HepG2 (cell line): ENCODE data around the gene CKS1B. TPM values are rescaled to one million over a fixed set of nuclear protein-coding genes. Genes with fewer than 3 reads are reported as not detected.

Source experiments
- FOXC1 ChIP-seq: sonication (generic); formaldehyde crosslinking; IDR thresholded peaks from 2 replicates; pipeline ENCODE4 v1.8.0; 2022; ENCODE audit warnings: mild to moderate bottlenecking, missing genetic modification reagents, borderline replicate concordance
- HDAC1 ChIP-seq: sonication (generic); formaldehyde crosslinking; IDR thresholded peaks from 2 replicates; pipeline ENCODE4 v1.5.1; 2020; ENCODE audit warnings: mild to moderate bottlenecking, missing genetic modification reagents
- HNRNPL ChIP-seq: fragments of 200-400 bp; formaldehyde crosslinking; IDR thresholded peaks from 2 replicates; pipeline ENCODE4 v1.6.1; 2017; ENCODE audit warnings: mild to moderate bottlenecking, low read depth, low read length
- MBD4 ChIP-seq: IDR thresholded peaks from 2 replicates; pipeline ENCODE4 v1.6.1; 2012; ENCODE audit warnings: low read length, inconsistent platforms, borderline replicate concordance
- NFIB ChIP-seq: sonication (generic); formaldehyde crosslinking; IDR thresholded peaks from 2 replicates; pipeline ENCODE4 v1.9.0; 2021; ENCODE audit warnings: missing genetic modification reagents, mild to moderate bottlenecking, borderline replicate concordance
- PCBP1 ChIP-seq: fragments of 200-400 bp; formaldehyde crosslinking; IDR thresholded peaks from 2 replicates; pipeline ENCODE4 v1.6.1; 2017; ENCODE audit warnings: mild to moderate bottlenecking, low read depth, low read length, borderline replicate concordance
- RORA ChIP-seq: sonication (generic); formaldehyde crosslinking; IDR thresholded peaks from 2 replicates; pipeline ENCODE4 v1.5.0; 2020; ENCODE audit warnings: mild to moderate bottlenecking, missing genetic modification reagents, moderate library complexity
- ZBTB8A ChIP-seq: sonication (generic); formaldehyde crosslinking; IDR thresholded peaks from 2 replicates; pipeline ENCODE4 v1.4.0; 2020; ENCODE audit warnings: mild to moderate bottlenecking, low read depth, missing genetic modification reagents, borderline replicate concordance
- ZNF543 ChIP-seq: sonication (generic); formaldehyde crosslinking; IDR thresholded peaks from 2 replicates; pipeline ENCODE4 v1.4.0; 2020; ENCODE audit warnings: mild to moderate bottlenecking, missing genetic modification reagents
- ZNF546 ChIP-seq: sonication (generic); formaldehyde crosslinking; conservative IDR thresholded peaks from 2 replicates; pipeline ENCODE4 v1.8.1; 2023; ENCODE audit warnings: mild to moderate bottlenecking, missing genetic modification reagents
- polyA plus RNA-seq, 8 experiments: library from polyadenylated mRNA; depleted of rRNA in 3 of 8; stranded (reverse) in 7 of 8; unstranded in 1 of 8; fragments of >200 nt; fragmentation: Illumina TruSeq in 4 of 8; extraction: Trizol in 4 of 8; gene quantifications; 2 replicates each; pipeline versions ENCODE4 v1.2.1 to v1.2.3, GENCODE V29; 2011 to 2016; ENCODE audit warnings: low read depth in 4 of 8, missing spikeins in 1 of 8, mixed read lengths in 1 of 8; ENCODE audit not compliant: insufficient read depth in 1 of 8
- total RNA-seq, 5 experiments: library from RNA; depleted of rRNA; stranded (reverse); fragments of >200 nt; fragmentation: Illumina TruSeq; extraction: Trizol; gene quantifications; 2 replicates each; pipeline ENCODE4 v1.2.3, GENCODE V29; 2016; ENCODE audit warnings: low read depth in 1 of 5
- TF ChIP-seq, protein P1 (sequence below), 2 experiments: IDR thresholded peaks; 2 replicates each; pipeline ENCODE4 v1.6.1; 2011 to 2012; ENCODE audit warnings: low read length in 2 of 2, borderline replicate concordance in 1 of 2, low read depth in 1 of 2, mild to moderate bottlenecking in 1 of 2, moderate library complexity in 1 of 2
- TF ChIP-seq, protein P2 (sequence below): sonication (generic); formaldehyde crosslinking; IDR thresholded peaks from 2 replicates; pipeline ENCODE4 v1.5.0; 2020; ENCODE audit warnings: mild to moderate bottlenecking, missing genetic modification reagents, borderline replicate concordance

The CKS1B gene
- total and polyA plus RNA-seq, 2 of the 13 experiments (the other 11 are each of a cell fraction or from before 2014, with no cell fraction given), result 217 to 222 TPM

DNA sequence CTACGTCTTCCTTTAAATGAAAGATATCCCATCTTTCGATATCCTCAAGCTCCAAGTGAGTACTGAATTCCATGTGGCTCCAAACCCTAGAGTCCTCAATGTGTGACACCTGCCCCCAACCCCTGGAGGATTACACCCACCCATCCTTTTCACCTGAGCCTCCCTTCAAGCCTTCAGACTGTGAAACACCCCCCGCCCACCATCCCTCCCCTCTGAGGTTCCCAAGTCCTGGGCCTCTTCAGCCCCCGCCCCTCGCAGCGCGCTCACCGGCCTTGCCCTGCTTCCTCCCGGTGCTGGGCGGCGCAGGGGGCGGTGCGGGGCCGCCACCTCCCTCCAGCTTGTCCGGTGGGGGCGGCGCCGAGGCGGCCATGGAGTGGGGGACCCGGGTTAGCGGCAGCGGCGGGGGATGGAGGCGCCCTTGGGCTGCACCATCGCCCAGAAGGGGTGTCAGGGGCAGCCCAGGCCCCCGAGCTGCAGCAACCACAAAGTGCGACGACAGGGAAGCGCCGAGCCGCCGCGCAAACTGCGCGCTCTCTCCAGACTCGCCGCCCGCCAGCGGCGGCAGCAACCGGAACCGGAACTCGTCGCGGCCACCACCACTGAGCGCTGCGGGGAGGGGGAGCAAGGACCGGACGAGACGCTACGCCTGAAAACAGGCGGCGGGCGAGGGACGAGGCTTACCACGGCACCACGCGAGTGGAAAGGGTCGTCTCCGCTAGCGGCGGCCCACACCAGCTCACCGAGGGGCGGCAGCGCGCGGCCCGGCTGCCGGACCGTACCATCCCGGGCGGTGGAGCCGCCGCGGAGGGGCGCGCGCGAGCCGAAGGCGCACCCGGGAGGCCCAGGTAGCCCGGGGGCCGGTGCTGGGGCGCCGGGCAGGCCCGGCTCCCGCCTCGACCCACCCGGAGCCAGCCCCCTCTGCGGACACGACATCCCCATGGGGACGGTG lies 13.0 kb upstream of the CKS1B start, which contains the start of gene PYGO2 (continued):
- TF ChIP-seq, protein P1, sequence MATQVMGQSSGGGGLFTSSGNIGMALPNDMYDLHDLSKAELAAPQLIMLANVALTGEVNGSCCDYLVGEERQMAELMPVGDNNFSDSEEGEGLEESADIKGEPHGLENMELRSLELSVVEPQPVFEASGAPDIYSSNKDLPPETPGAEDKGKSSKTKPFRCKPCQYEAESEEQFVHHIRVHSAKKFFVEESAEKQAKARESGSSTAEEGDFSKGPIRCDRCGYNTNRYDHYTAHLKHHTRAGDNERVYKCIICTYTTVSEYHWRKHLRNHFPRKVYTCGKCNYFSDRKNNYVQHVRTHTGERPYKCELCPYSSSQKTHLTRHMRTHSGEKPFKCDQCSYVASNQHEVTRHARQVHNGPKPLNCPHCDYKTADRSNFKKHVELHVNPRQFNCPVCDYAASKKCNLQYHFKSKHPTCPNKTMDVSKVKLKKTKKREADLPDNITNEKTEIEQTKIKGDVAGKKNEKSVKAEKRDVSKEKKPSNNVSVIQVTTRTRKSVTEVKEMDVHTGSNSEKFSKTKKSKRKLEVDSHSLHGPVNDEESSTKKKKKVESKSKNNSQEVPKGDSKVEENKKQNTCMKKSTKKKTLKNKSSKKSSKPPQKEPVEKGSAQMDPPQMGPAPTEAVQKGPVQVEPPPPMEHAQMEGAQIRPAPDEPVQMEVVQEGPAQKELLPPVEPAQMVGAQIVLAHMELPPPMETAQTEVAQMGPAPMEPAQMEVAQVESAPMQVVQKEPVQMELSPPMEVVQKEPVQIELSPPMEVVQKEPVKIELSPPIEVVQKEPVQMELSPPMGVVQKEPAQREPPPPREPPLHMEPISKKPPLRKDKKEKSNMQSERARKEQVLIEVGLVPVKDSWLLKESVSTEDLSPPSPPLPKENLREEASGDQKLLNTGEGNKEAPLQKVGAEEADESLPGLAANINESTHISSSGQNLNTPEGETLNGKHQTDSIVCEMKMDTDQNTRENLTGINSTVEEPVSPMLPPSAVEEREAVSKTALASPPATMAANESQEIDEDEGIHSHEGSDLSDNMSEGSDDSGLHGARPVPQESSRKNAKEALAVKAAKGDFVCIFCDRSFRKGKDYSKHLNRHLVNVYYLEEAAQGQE (IDR thresholded peaks at IDR 0.05; ENCODE audit: borderline replicate concordance in 1 of 2, low read depth in 1 of 2, low read length in 2 of 2), result no peak
- peak; percentile 81 for TF ChIP-seq ZNF546 (CRISPR knock-in tag)
- TF ChIP-seq ZBTB8A (CRISPR knock-in tag), result peak; percentile 40; the same call in 1 of the 2 replicates
- no peak for TF ChIP-seq NFIB (CRISPR knock-in tag)
- TF ChIP-seq MBD4, result no peak
- no peak for TF ChIP-seq HNRNPL
- no peak for TF ChIP-seq PCBP1
- TF ChIP-seq FOXC1 (CRISPR knock-in tag), result peak; percentile 72; the same call in 1 of the 2 replicates
- TF ChIP-seq, protein P2, sequence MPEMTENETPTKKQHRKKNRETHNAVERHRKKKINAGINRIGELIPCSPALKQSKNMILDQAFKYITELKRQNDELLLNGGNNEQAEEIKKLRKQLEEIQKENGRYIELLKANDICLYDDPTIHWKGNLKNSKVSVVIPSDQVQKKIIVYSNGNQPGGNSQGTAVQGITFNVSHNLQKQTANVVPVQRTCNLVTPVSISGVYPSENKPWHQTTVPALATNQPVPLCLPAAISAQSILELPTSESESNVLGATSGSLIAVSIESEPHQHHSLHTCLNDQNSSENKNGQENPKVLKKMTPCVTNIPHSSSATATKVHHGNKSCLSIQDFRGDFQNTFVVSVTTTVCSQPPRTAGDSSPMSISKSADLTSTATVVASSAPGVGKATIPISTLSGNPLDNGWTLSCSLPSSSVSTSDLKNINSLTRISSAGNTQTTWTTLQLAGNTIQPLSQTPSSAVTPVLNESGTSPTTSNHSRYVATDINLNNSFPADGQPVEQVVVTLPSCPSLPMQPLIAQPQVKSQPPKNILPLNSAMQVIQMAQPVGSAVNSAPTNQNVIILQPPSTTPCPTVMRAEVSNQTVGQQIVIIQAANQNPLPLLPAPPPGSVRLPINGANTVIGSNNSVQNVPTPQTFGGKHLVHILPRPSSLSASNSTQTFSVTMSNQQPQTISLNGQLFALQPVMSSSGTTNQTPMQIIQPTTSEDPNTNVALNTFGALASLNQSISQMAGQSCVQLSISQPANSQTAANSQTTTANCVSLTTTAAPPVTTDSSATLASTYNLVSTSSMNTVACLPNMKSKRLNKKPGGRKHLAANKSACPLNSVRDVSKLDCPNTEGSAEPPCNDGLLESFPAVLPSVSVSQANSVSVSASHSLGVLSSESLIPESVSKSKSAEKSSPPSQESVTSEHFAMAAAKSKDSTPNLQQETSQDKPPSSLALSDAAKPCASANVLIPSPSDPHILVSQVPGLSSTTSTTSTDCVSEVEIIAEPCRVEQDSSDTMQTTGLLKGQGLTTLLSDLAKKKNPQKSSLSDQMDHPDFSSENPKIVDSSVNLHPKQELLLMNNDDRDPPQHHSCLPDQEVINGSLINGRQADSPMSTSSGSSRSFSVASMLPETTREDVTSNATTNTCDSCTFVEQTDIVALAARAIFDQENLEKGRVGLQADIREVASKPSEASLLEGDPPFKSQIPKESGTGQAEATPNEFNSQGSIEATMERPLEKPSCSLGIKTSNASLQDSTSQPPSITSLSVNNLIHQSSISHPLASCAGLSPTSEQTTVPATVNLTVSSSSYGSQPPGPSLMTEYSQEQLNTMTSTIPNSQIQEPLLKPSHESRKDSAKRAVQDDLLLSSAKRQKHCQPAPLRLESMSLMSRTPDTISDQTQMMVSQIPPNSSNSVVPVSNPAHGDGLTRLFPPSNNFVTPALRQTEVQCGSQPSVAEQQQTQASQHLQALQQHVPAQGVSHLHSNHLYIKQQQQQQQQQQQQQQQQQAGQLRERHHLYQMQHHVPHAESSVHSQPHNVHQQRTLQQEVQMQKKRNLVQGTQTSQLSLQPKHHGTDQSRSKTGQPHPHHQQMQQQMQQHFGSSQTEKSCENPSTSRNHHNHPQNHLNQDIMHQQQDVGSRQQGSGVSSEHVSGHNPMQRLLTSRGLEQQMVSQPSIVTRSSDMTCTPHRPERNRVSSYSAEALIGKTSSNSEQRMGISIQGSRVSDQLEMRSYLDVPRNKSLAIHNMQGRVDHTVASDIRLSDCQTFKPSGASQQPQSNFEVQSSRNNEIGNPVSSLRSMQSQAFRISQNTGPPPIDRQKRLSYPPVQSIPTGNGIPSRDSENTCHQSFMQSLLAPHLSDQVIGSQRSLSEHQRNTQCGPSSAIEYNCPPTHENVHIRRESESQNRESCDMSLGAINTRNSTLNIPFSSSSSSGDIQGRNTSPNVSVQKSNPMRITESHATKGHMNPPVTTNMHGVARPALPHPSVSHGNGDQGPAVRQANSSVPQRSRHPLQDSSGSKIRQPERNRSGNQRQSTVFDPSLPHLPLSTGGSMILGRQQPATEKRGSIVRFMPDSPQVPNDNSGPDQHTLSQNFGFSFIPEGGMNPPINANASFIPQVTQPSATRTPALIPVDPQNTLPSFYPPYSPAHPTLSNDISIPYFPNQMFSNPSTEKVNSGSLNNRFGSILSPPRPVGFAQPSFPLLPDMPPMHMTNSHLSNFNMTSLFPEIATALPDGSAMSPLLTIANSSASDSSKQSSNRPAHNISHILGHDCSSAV (CRISPR knock-in tag), result no peak
- no peak for TF ChIP-seq RORA (CRISPR knock-in tag)
- peak; percentile 90 for TF ChIP-seq HDAC1
- peak; percentile 31; the same call in 1 of the 2 replicates for TF ChIP-seq ZNF543 (CRISPR knock-in tag)
